ENCODE data around the gene APCDD1L.
A peak's percentile ranks its signal among the peaks of the same experiment; 100 is the strongest.

Gene APCDD1L

GRCh38 chr20:58492074-58492718 lies 23.0 kb downstream of the APCDD1L start:
- Histone ChIP-seq H3K27me3 (ENCODE audit: control insufficient read depth in 2 of 2, insufficient read depth in 2 of 2, low read length in 2 of 2) (no peaks in the 10 kb centered on the region), H3K9me3 (ENCODE audit: control insufficient read depth in 2 of 2, low read length in 2 of 2) (no peaks in the 10 kb centered on the region), H3K36me3 (ENCODE audit: control insufficient read depth in 2 of 2, insufficient read depth in 2 of 2, low read length in 2 of 2) (no peaks in the 10 kb centered on the region), H3K9ac (ENCODE audit: low read depth in 1 of 2, low read length in 2 of 2) (no peak overlapping the region), H3K4me3 (ENCODE audit: low read length in 2 of 2) (no peak overlapping the region), H3K4me1 (ENCODE audit: control insufficient read depth in 2 of 2, insufficient read depth in 2 of 2, low read length in 2 of 2) (no peaks in the 10 kb centered on the region), H3K27ac (ENCODE audit: low read depth in 2 of 2, low read length in 2 of 2) (no peak overlapping the region)

GRCh38 chr20:58486207-58486606 lies 29.0 kb downstream of the APCDD1L start:
- H3K36me3 ChIP-seq (ENCODE audit: control insufficient read depth in 2 of 2, insufficient read depth in 2 of 2, low read length in 2 of 2), result no peaks in the 10 kb centered on the region
- H3K9ac ChIP-seq (ENCODE audit: low read depth in 1 of 2, low read length in 2 of 2), result no peak overlapping the region
- H3K4me1 ChIP-seq (ENCODE audit: control insufficient read depth in 2 of 2, insufficient read depth in 2 of 2, low read length in 2 of 2), result peaks cover 2 to 6% of the 10 kb centered on the region in 2 donors
- no peak overlapping the region for H3K27ac ChIP-seq (ENCODE audit: low read depth in 2 of 2, low read length in 2 of 2)
- H3K4me3 ChIP-seq (ENCODE audit: low read length in 2 of 2), result no peak overlapping the region
- no peaks in the 10 kb centered on the region for H3K27me3 ChIP-seq (ENCODE audit: control insufficient read depth in 2 of 2, insufficient read depth in 2 of 2, low read length in 2 of 2)
- peaks cover 0 to 3% of the 10 kb centered on the region in 2 donors for H3K9me3 ChIP-seq (ENCODE audit: control insufficient read depth in 2 of 2, low read length in 2 of 2)

GRCh38 chr20:58485393-58485792 lies 29.8 kb downstream of the APCDD1L start:
- no peaks in the 10 kb centered on the region for H3K36me3 ChIP-seq (ENCODE audit: control insufficient read depth in 2 of 2, insufficient read depth in 2 of 2, low read length in 2 of 2)
- H3K9ac ChIP-seq (ENCODE audit: low read depth in 1 of 2, low read length in 2 of 2), result no peak overlapping the region
- no peak overlapping the region for H3K27ac ChIP-seq (ENCODE audit: low read depth in 2 of 2, low read length in 2 of 2)
- H3K27me3 ChIP-seq (ENCODE audit: control insufficient read depth in 2 of 2, insufficient read depth in 2 of 2, low read length in 2 of 2), result no peaks in the 10 kb centered on the region
- peaks cover 7 to 11% of the 10 kb centered on the region in 2 donors for H3K4me1 ChIP-seq (ENCODE audit: control insufficient read depth in 2 of 2, insufficient read depth in 2 of 2, low read length in 2 of 2)
- H3K9me3 ChIP-seq (ENCODE audit: control insufficient read depth in 2 of 2, low read length in 2 of 2), result peaks cover 0 to 3% of the 10 kb centered on the region in 2 donors
- H3K4me3 ChIP-seq (ENCODE audit: low read length in 2 of 2), result no peak overlapping the region

- Histone ChIP-seq H3K27me3 (ENCODE audit: control insufficient read depth in 2 of 2, insufficient read depth in 2 of 2, low read length in 2 of 2) (no peaks in the 10 kb centered on the region), H3K4me1 (ENCODE audit: control insufficient read depth in 2 of 2, insufficient read depth in 2 of 2, low read length in 2 of 2) (peaks cover 7 to 11% of the 10 kb centered on the region in 2 donors), H3K9me3 (ENCODE audit: control insufficient read depth in 2 of 2, low read length in 2 of 2) (peaks cover 0 to 3% of the 10 kb centered on the region in 2 donors), H3K27ac (ENCODE audit: low read depth in 2 of 2, low read length in 2 of 2) (no peak overlapping the region), H3K4me3 (ENCODE audit: low read length in 2 of 2) (no peak overlapping the region), H3K9ac (ENCODE audit: low read depth in 1 of 2, low read length in 2 of 2) (no peak overlapping the region), H3K36me3 (ENCODE audit: control insufficient read depth in 2 of 2, insufficient read depth in 2 of 2, low read length in 2 of 2) (no peaks in the 10 kb centered on the region)
Measured at GRCh38 chr20:58483470-58483869, 31.7 kb downstream of the APCDD1L start.

- no peak overlapping the region for H3K9ac ChIP-seq (ENCODE audit: low read depth in 1 of 2, low read length in 2 of 2)
- no peaks in the 10 kb centered on the region for H3K36me3 ChIP-seq (ENCODE audit: control insufficient read depth in 2 of 2, insufficient read depth in 2 of 2, low read length in 2 of 2)
- peaks cover 0 to 6% of the 10 kb centered on the region in 2 donors for H3K9me3 ChIP-seq (ENCODE audit: control insufficient read depth in 2 of 2, low read length in 2 of 2)
- no peak overlapping the region for H3K27ac ChIP-seq (ENCODE audit: low read depth in 2 of 2, low read length in 2 of 2)
- no peak overlapping the region for H3K4me3 ChIP-seq (ENCODE audit: low read length in 2 of 2)
- H3K27me3 ChIP-seq (ENCODE audit: control insufficient read depth in 2 of 2, insufficient read depth in 2 of 2, low read length in 2 of 2), result no peaks in the 10 kb centered on the region
- H3K4me1 ChIP-seq (ENCODE audit: control insufficient read depth in 2 of 2, insufficient read depth in 2 of 2, low read length in 2 of 2), result peaks cover 7 to 11% of the 10 kb centered on the region in 2 donors
Measured at GRCh38 chr20:58483051-58483450, 32.1 kb downstream of the APCDD1L start.

GRCh38 chr20:58482416-58482815 lies 32.8 kb downstream of the APCDD1L start:
- Histone ChIP-seq H3K4me3 (ENCODE audit: low read length in 2 of 2) (no peak overlapping the region), H3K9me3 (ENCODE audit: control insufficient read depth in 2 of 2, low read length in 2 of 2) (peaks cover 0 to 7% of the 10 kb centered on the region in 2 donors), H3K9ac (ENCODE audit: low read depth in 1 of 2, low read length in 2 of 2) (no peak overlapping the region), H3K27me3 (ENCODE audit: control insufficient read depth in 2 of 2, insufficient read depth in 2 of 2, low read length in 2 of 2) (no peaks in the 10 kb centered on the region), H3K27ac (ENCODE audit: low read depth in 2 of 2, low read length in 2 of 2) (no peak overlapping the region), H3K4me1 (ENCODE audit: control insufficient read depth in 2 of 2, insufficient read depth in 2 of 2, low read length in 2 of 2) (peaks cover 7 to 11% of the 10 kb centered on the region in 2 donors), H3K36me3 (ENCODE audit: control insufficient read depth in 2 of 2, insufficient read depth in 2 of 2, low read length in 2 of 2) (no peaks in the 10 kb centered on the region)

- Histone ChIP-seq H3K9me3 (ENCODE audit: control insufficient read depth in 2 of 2, low read length in 2 of 2) (peaks cover 0 to 7% of the 10 kb centered on the region in 2 donors), H3K9ac (ENCODE audit: low read depth in 1 of 2, low read length in 2 of 2) (peak overlapping the region in 1 of 2 donors; percentile 15), H3K36me3 (ENCODE audit: control insufficient read depth in 2 of 2, insufficient read depth in 2 of 2, low read length in 2 of 2) (no peaks in the 10 kb centered on the region), H3K27me3 (ENCODE audit: control insufficient read depth in 2 of 2, insufficient read depth in 2 of 2, low read length in 2 of 2) (no peaks in the 10 kb centered on the region), H3K27ac (ENCODE audit: low read depth in 2 of 2, low read length in 2 of 2) (no peak overlapping the region), H3K4me3 (ENCODE audit: low read length in 2 of 2) (peak overlapping the region in 1 of 2 donors; percentile 38), H3K4me1 (ENCODE audit: control insufficient read depth in 2 of 2, insufficient read depth in 2 of 2, low read length in 2 of 2) (peaks cover 7 to 11% of the 10 kb centered on the region in 2 donors)
Measured at GRCh38 chr20:58481481-58482021, 33.6 kb downstream of the APCDD1L start.

- Histone ChIP-seq H3K4me1 (ENCODE audit: control insufficient read depth in 2 of 2, insufficient read depth in 2 of 2, low read length in 2 of 2) (peaks cover 7 to 11% of the 10 kb centered on the region in 2 donors), H3K27me3 (ENCODE audit: control insufficient read depth in 2 of 2, insufficient read depth in 2 of 2, low read length in 2 of 2) (no peaks in the 10 kb centered on the region), H3K9me3 (ENCODE audit: control insufficient read depth in 2 of 2, low read length in 2 of 2) (peaks cover 0 to 4% of the 10 kb centered on the region in 2 donors), H3K4me3 (ENCODE audit: low read length in 2 of 2) (peak overlapping the region in 1 of 2 donors; percentile 13), H3K36me3 (ENCODE audit: control insufficient read depth in 2 of 2, insufficient read depth in 2 of 2, low read length in 2 of 2) (no peaks in the 10 kb centered on the region), H3K9ac (ENCODE audit: low read depth in 1 of 2, low read length in 2 of 2) (no peak overlapping the region), H3K27ac (ENCODE audit: low read depth in 2 of 2, low read length in 2 of 2) (peak overlapping the region; percentile 9 to 38)
Measured at GRCh38 chr20:58480551-58481336, 34.5 kb downstream of the APCDD1L start.

- H3K27me3 ChIP-seq (ENCODE audit: control insufficient read depth in 2 of 2, insufficient read depth in 2 of 2, low read length in 2 of 2), result no peaks in the 10 kb centered on the region
- H3K4me1 ChIP-seq (ENCODE audit: control insufficient read depth in 2 of 2, insufficient read depth in 2 of 2, low read length in 2 of 2), result peaks cover 7 to 11% of the 10 kb centered on the region in 2 donors
- H3K36me3 ChIP-seq (ENCODE audit: control insufficient read depth in 2 of 2, insufficient read depth in 2 of 2, low read length in 2 of 2), result no peaks in the 10 kb centered on the region
- H3K4me3 ChIP-seq (ENCODE audit: low read length in 2 of 2), result no peak overlapping the region
- H3K27ac ChIP-seq (ENCODE audit: low read depth in 2 of 2, low read length in 2 of 2), result peak overlapping the region in 1 of 2 donors; percentile 38
- peaks cover 0 to 4% of the 10 kb centered on the region in 2 donors for H3K9me3 ChIP-seq (ENCODE audit: control insufficient read depth in 2 of 2, low read length in 2 of 2)
- no peak overlapping the region for H3K9ac ChIP-seq (ENCODE audit: low read depth in 1 of 2, low read length in 2 of 2)
Measured at GRCh38 chr20:58479726-58480440, 35.3 kb downstream of the APCDD1L start.

Measured in mucosa of rectum (tissue), 2 donors.